ENCODE data around the gene ARHGAP6. TPM values are rescaled to one million over a fixed set of nuclear protein-coding genes. Genes with fewer than 3 reads are reported as not detected.

The ARHGAP6 gene
- total and polyA plus RNA-seq, 2 donors (not counting 3 experiments of a cell fraction or from before 2014, with no cell fraction given) = 0.69 to 0.83 TPM

GRCh38 chrX:11100281-11101035, 565.3 kb downstream of the ARHGAP6 start:
- Histone ChIP-seq H3K36me3 (ENCODE audit: control insufficient read depth in 2 of 2, extremely low read depth in 1 of 2, insufficient read depth in 2 of 2, low read length in 2 of 2) (no peaks in the 10 kb centered on the region), H2AFZ (ENCODE audit: low read depth, low read length) (peak overlapping the region; percentile 15), H3K9me1 (replicated peaks; ENCODE audit: control insufficient read depth, extremely low read depth, insufficient read depth, low read length) (no peaks in the 10 kb centered on the region), H3K4me3 (replicated peaks in 1 of 3; ENCODE audit: insufficient read depth in 1 of 3, low read depth in 1 of 3, low read length in 3 of 3) (no peak overlapping the region), H3K9ac (replicated peaks; ENCODE audit: extremely low read depth, insufficient read depth, low read length) (no peak overlapping the region), H3K4me2 (ENCODE audit: insufficient read depth, low read length) (no peak overlapping the region), H3K79me2 (ENCODE audit: control insufficient read depth, insufficient read depth, low read length) (no peaks in the 10 kb centered on the region), H3K27ac (ENCODE audit: insufficient read depth, low read depth, low read length) (peak overlapping the region; percentile 40), H3K4me1 (ENCODE audit: control insufficient read depth, extremely low read depth, insufficient read depth, low read length) (peaks cover 4% of the 10 kb centered on the region), H3K27me3 (ENCODE audit: control insufficient read depth in 2 of 2, insufficient read depth in 2 of 2, low read length in 2 of 2) (no peaks in the 10 kb centered on the region), H3K9me3 (replicated peaks; ENCODE audit: control insufficient read depth, insufficient read depth, low read length) (no peaks in the 10 kb centered on the region), H4K20me1 (replicated peaks; ENCODE audit: control insufficient read depth, extremely low read depth, insufficient read depth, low read length) (no peaks in the 10 kb centered on the region)
- BruUV-seq (replicated peaks) = no TSS peak
- TF ChIP-seq MAX (IDR thresholded peaks at IDR 0.05; ENCODE audit: insufficient read depth, insufficient read length) = no peak
- peak; percentile 28 to 45 for TF ChIP-seq CTCF (IDR thresholded peaks at IDR 0.05; ENCODE audit: extremely low read depth in 1 of 2, insufficient read depth in 1 of 2, low read depth in 1 of 2, low read length in 2 of 2)
- CTCF ChIA-PET = interaction anchor here (0.5 to 2.2 kb wide), 30 partner anchors 10 to 914 kb away, joined by 3 to 32 read pairs (median 4); partner anchors contain the start of genes MID1 and MSL3
- dilution Hi-C loops (cut with MboI; ENCODE audit: extremely low pct_ligation_motif_present, low sequenced_read_pairs) (no loop called here), intact Hi-C loops (cut with micrococcal nuclease) (loop anchor here (1.0 to 5.0 kb wide), 5 partner anchors 333 to 910 kb away; no protein-coding TSS in a partner anchor)
- POLR2A ChIA-PET = no interaction called here
- FAIRE-seq (peak; percentile 99), DNase-seq (ENCODE audit: low read depth, low spot score) (peak; percentile 63)

GRCh38 chrX:11099465-11099864, 566.3 kb downstream of the ARHGAP6 start:
- Histone ChIP-seq H3K9me1 (replicated peaks; ENCODE audit: control insufficient read depth, extremely low read depth, insufficient read depth, low read length) (no peaks in the 10 kb centered on the region), H3K4me1 (ENCODE audit: control insufficient read depth, extremely low read depth, insufficient read depth, low read length) (peaks cover 4% of the 10 kb centered on the region), H3K36me3 (ENCODE audit: control insufficient read depth in 2 of 2, extremely low read depth in 1 of 2, insufficient read depth in 2 of 2, low read length in 2 of 2) (no peaks in the 10 kb centered on the region), H3K9ac (replicated peaks; ENCODE audit: extremely low read depth, insufficient read depth, low read length) (no peak overlapping the region), H3K27ac (ENCODE audit: insufficient read depth, low read depth, low read length) (no peak overlapping the region), H3K27me3 (ENCODE audit: control insufficient read depth in 2 of 2, insufficient read depth in 2 of 2, low read length in 2 of 2) (no peaks in the 10 kb centered on the region), H3K79me2 (ENCODE audit: control insufficient read depth, insufficient read depth, low read length) (no peaks in the 10 kb centered on the region), H2AFZ (ENCODE audit: low read depth, low read length) (no peak overlapping the region), H3K9me3 (replicated peaks; ENCODE audit: control insufficient read depth, insufficient read depth, low read length) (no peaks in the 10 kb centered on the region), H3K4me3 (replicated peaks in 1 of 3; ENCODE audit: insufficient read depth in 1 of 3, low read depth in 1 of 3, low read length in 3 of 3) (no peak overlapping the region), H3K4me2 (ENCODE audit: insufficient read depth, low read length) (no peak overlapping the region), H4K20me1 (replicated peaks; ENCODE audit: control insufficient read depth, extremely low read depth, insufficient read depth, low read length) (no peaks in the 10 kb centered on the region)
- CTCF ChIA-PET = interaction anchor here (1.1 kb wide), 1 partner anchor 378 kb away, joined by 4 read pairs; no protein-coding TSS in a partner anchor
- intact Hi-C loops (cut with micrococcal nuclease) = no loop called here
- DNase-seq (ENCODE audit: low read depth, low spot score) (no peak), FAIRE-seq (no peak)
- no peak for TF ChIP-seq MYC (IDR thresholded peaks at IDR 0.05; ENCODE audit: low read depth, low read length)
- peak; percentile 47 for TF ChIP-seq GATA2 (IDR thresholded peaks at IDR 0.05; ENCODE audit: insufficient read depth, insufficient read length, low read depth, low read length)
- BruUV-seq (replicated peaks) = no TSS peak
- dilution Hi-C loops (cut with MboI; ENCODE audit: extremely low pct_ligation_motif_present, low sequenced_read_pairs) = no loop called here
- POLR2A ChIA-PET = no interaction called here
